GM12874 (cell line): ENCODE results near the gene TENM3.

Experiments
- TF ChIP-seq, protein P1 (sequence below): IDR thresholded peaks from 2 replicates; pipeline ENCODE4 v1.5.1; 2011; ENCODE audit warnings: low read depth, mild to moderate bottlenecking, control low read depth, low read length, moderate library complexity; ENCODE audit not compliant: insufficient read depth

TENM3 gene

GRCh38 chr4:182449930-182450439 is 206.8 kb downstream of the TENM3 start:
- TF ChIP-seq, protein P1, sequence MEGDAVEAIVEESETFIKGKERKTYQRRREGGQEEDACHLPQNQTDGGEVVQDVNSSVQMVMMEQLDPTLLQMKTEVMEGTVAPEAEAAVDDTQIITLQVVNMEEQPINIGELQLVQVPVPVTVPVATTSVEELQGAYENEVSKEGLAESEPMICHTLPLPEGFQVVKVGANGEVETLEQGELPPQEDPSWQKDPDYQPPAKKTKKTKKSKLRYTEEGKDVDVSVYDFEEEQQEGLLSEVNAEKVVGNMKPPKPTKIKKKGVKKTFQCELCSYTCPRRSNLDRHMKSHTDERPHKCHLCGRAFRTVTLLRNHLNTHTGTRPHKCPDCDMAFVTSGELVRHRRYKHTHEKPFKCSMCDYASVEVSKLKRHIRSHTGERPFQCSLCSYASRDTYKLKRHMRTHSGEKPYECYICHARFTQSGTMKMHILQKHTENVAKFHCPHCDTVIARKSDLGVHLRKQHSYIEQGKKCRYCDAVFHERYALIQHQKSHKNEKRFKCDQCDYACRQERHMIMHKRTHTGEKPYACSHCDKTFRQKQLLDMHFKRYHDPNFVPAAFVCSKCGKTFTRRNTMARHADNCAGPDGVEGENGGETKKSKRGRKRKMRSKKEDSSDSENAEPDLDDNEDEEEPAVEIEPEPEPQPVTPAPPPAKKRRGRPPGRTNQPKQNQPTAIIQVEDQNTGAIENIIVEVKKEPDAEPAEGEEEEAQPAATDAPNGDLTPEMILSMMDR = no peak

- TF ChIP-seq, protein P1 = no peak
Observed at GRCh38 chr4:182451441-182451840, 208.2 kb downstream of the TENM3 start.

DNA sequence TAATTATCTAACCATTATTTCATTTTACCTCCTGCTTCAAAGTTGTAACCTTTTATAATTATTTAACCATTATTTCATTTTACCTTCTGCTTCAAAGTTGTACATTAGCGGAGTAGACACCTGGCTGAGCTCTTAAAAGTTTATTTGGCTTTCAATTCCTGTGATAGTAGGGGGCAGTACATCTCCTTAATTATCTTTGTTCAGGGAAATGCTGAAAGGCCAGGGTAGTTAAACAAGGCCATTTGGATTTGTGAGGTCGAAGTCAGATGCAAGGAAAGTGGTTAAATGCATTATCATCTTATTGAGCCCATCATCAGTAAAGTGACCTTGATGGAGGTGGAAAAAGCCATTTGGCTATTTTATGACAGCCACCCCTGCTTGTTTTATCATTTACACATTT is 210.6 kb downstream of the TENM3 start:
- TF ChIP-seq, protein P1 = no peak

GRCh38 chr4:182454440-182455013 is 211.3 kb downstream of the TENM3 start:
- TF ChIP-seq, protein P1 = no peak

GRCh38 chr4:182465114-182465513 is 221.9 kb downstream of the TENM3 start:
- TF ChIP-seq, protein P1 = no peak

GRCh38 chr4:182465979-182466378 is 222.8 kb downstream of the TENM3 start:
- TF ChIP-seq, protein P1 = no peak

DNA sequence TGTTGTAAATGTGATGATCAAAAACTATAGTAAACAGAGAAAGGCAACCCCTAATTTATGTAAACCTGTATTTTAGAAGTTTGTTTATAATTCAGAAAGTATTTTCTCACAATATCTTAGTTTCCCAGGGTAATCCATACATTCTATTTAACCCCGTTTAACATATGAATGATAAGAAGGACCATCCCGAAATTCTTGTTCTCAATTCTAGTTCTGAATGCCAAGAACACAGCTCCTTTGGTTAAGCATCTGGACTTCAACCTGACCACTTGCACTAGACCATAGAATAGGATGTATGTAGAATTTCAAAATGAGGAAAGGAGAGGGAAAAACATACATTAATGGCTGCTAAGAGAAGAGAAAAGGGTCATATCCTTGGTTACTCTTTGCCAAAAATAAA is 227.0 kb downstream of the TENM3 start:
- TF ChIP-seq, protein P1 = no peak

- TF ChIP-seq, protein P1 = no peak
Observed at GRCh38 chr4:182475539-182475938, 232.3 kb downstream of the TENM3 start.
